22Rv1 (cell line): ENCODE results near the gene RTP2.

Experiments used
- ZFX ChIP-seq: fragments of 450-650 bp; IDR thresholded peaks from 2 replicates; pipeline ENCODE4 v1.6.1; 2017; ENCODE audit warnings: antibody characterized with exemption, borderline replicate concordance
- TF ChIP-seq, protein P1 (sequence below): fragments of 450-650 bp; IDR thresholded peaks from 2 replicates; pipeline ENCODE4 v1.5.1; 2017; ENCODE audit warnings: mild to moderate bottlenecking

- TF ChIP-seq, protein P1, sequence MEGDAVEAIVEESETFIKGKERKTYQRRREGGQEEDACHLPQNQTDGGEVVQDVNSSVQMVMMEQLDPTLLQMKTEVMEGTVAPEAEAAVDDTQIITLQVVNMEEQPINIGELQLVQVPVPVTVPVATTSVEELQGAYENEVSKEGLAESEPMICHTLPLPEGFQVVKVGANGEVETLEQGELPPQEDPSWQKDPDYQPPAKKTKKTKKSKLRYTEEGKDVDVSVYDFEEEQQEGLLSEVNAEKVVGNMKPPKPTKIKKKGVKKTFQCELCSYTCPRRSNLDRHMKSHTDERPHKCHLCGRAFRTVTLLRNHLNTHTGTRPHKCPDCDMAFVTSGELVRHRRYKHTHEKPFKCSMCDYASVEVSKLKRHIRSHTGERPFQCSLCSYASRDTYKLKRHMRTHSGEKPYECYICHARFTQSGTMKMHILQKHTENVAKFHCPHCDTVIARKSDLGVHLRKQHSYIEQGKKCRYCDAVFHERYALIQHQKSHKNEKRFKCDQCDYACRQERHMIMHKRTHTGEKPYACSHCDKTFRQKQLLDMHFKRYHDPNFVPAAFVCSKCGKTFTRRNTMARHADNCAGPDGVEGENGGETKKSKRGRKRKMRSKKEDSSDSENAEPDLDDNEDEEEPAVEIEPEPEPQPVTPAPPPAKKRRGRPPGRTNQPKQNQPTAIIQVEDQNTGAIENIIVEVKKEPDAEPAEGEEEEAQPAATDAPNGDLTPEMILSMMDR: no peak
- no peak for TF ChIP-seq ZFX
These were observed 36.5 kb downstream of the RTP2 start for GRCh38 chr3:187665764-187666402.
